SKM-1 (cell line): ENCODE data around the gene RING1.

Experiments used
- DNase-seq: peaks from one replicate; lab custom pipeline; 2025; ENCODE audit not compliant: unreplicated experiment; lab: John Stamatoyannopoulos, UW

The RING1 gene

GRCh38 chr6:33192105-33192646 is 16.1 kb upstream of the RING1 start, which contains the start of gene COL11A2:
COL11A2 (minus strand) TSS chr6:33192467; CDS start chr6:33192240, 227 bp downstream.
- no peak for DNase-seq

GRCh38 chr6:33192671-33193602 is 15.4 kb upstream of the RING1 start:
- DNase-seq: no peak

- no peak for DNase-seq
Observed at GRCh38 chr6:33193619-33194018, 14.7 kb upstream of the RING1 start.

- DNase-seq: no peak
Observed at GRCh38 chr6:33194431-33194979, 13.8 kb upstream of the RING1 start.

- no peak for DNase-seq
Observed at GRCh38 chr6:33195304-33196165, 12.8 kb upstream of the RING1 start.

GRCh38 chr6:33197431-33198048 is 10.8 kb upstream of the RING1 start:
- DNase-seq: peak; percentile 28

GRCh38 chr6:33198159-33198852 is 10.0 kb upstream of the RING1 start:
- no peak for DNase-seq

GRCh38 chr6:33198853-33199436 is 9.4 kb upstream of the RING1 start:
- DNase-seq: no peak

- peak; percentile 48 for DNase-seq
Observed at GRCh38 chr6:33199687-33200218, 8.5 kb upstream of the RING1 start.

- peak; percentile 87 for DNase-seq
Observed at GRCh38 chr6:33200219-33201146, 7.8 kb upstream of the RING1 start, which contains the start of the genes RXRB and SLC39A7. RXRB (minus strand) TSS chr6:33200665; CDS start chr6:33200476, 189 bp downstream. SLC39A7 (plus strand) TSS chr6:33200867; CDS start chr6:33201246, 379 bp downstream.

- no peak for DNase-seq
Observed at GRCh38 chr6:33201147-33201545, 7.2 kb upstream of the RING1 start.

- DNase-seq: no peak
Observed at GRCh38 chr6:33201935-33202334, 6.4 kb upstream of the RING1 start.

GRCh38 chr6:33202799-33203198 is 5.5 kb upstream of the RING1 start:
- no peak for DNase-seq

GRCh38 chr6:33203443-33204164 is 4.7 kb upstream of the RING1 start:
- DNase-seq: no peak

- no peak for DNase-seq
Observed at GRCh38 chr6:33204165-33204414, 4.2 kb upstream of the RING1 start.

- DNase-seq: peak; percentile 62
Observed at GRCh38 chr6:33204415-33205190, 3.7 kb upstream of the RING1 start, which contains the start of gene HSD17B8. HSD17B8 (plus strand) TSS chr6:33204655; CDS start chr6:33204669, 14 bp downstream.
